Panc1 (cell line): ENCODE results near the gene MADD.

Source experiments
- CTCF ChIP-seq: fragments of 450-650 bp; IDR thresholded peaks from 2 replicates; pipeline ENCODE4 v1.5.1; 2017; ENCODE audit warnings: mild to moderate bottlenecking
- POLR2AphosphoS5 ChIP-seq: IDR thresholded peaks from 2 replicates; pipeline ENCODE4 v1.6.1; 2012; ENCODE audit warnings: mild to moderate bottlenecking, low read depth, low read length, moderate library complexity
- REST ChIP-seq, 2 experiments: IDR thresholded peaks; 2 replicates each; pipeline ENCODE4 v1.6.1; 2011 to 2012; ENCODE audit warnings: low read depth in 2 of 2, control low read depth in 1 of 2, low read length in 1 of 2, mild to moderate bottlenecking in 1 of 2, moderate library complexity in 1 of 2; ENCODE audit not compliant: insufficient read depth in 1 of 2
- SIN3A ChIP-seq: IDR thresholded peaks from 2 replicates; pipeline ENCODE4 v1.6.1; 2012; ENCODE audit warnings: low read depth, mild to moderate bottlenecking, low read length, moderate library complexity, borderline replicate concordance; ENCODE audit not compliant: insufficient read depth
- TCF7L2 ChIP-seq: IDR thresholded peaks from 2 replicates; pipeline ENCODE4 v1.6.1; 2011; ENCODE audit warnings: mild to moderate bottlenecking, low read depth, low read length, inconsistent platforms

DNA sequence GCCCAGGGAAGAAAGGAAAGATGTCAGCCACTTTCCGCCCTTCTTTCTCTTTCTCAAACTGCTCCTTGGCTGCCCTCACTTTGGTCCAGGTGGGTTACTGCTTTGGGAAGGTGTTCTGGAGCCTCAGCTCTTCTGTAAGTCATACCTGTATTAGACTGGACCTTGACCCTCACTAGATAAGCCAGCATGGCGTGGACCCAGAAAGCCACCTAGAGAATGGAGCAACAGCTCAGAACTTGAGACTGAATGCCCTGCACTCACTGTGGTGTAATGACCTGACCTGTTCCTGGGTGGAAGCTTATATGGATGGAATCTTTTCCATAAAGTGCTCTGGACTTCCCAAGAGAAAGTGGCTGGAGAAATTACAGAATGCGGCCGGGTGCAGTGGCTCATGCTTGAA is 36.9 kb upstream of the MADD start:
- TF ChIP-seq REST (IDR thresholded peaks at IDR 0.05; ENCODE audit: insufficient read depth in 1 of 2, low read depth in 2 of 2, low read length in 1 of 2) (no peak), CTCF (no peak), POLR2AphosphoS5 (no peak), SIN3A (no peak), TCF7L2 (no peak)
